ENCODE data around the gene C2orf76.
A peak's percentile ranks its signal among the peaks of the same experiment; 100 is the strongest.

C2orf76 gene

DNA sequence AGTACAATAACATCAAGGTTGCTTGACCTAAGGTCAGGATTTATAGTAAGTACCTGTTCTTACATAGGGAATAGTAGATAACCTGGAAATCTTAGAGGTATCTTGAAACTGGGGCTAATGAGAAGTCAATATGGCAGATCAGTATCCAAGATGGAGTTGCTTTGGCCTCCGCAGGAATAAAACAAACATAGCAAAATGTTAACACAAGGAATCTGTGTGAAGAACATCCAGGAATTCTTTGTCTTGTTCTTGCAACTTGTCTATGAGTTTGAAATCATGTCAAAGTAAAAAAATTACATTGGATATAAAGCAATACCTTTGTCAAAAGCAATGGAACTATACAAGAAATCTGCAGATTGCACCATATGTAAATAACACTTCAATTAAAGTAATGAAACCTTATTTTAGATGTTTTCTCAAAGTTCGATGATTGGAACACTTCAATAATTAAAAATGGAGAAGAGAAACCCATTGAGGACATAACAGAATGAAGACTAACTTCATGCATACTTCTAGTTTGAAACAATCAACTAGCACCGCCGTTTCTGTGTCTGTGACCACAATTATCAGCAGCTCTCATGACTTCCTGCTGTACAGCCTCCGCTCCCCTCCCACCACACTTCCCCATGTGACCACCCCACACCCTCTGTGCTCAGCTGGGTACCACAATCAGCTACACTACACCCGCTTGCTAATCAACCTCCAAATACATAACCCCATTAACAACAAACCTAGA, 27.6 kb downstream of the C2orf76 start:
- peak in 1 of 2 donors; percentile 23 for DNase-seq (ENCODE audit: extremely low read depth in 1 of 2, low read depth in 1 of 2)

DNA sequence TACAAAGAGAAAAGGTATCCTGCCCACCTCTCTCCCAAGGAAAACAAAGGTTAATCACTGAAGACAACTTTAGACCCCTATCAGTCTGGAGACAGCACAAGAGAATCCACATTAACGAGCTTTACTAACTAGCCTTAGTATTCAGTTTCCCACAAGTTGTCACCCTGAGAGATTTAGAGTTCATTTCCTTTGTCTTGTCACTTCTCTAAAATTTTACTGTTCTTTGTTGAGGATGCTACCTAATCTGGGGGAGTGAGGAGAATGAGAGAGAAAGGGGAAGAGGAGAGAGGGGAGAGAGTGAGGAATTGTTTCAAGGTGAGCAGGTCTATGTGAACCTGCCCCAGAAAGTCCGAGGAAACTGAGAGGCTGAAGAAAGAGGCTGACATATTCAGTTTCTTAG, 28.4 kb downstream of the C2orf76 start:
- no peak for DNase-seq (ENCODE audit: extremely low read depth in 1 of 2, low read depth in 1 of 2)

DNA sequence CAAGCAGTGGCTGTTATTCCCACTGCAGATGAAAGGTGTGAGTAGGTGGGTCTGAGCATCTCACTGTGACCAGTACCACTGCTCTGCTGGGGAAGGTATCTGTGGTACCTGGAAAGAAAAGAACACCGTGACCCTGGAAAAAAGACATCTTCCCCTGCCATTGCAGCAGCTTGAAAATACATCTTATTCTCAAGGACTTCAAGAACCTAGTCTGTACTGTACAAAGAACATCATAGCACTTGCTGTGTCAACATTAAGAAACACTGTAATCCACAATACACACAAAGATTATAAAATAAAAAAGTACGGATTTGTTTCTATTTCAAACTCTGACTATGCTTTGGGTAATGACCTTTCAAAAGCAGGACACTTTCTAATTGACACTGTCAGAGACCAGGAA, 28.9 kb downstream of the C2orf76 start:
- DNase-seq (ENCODE audit: extremely low read depth in 1 of 2, low read depth in 1 of 2), result no peak

DNA sequence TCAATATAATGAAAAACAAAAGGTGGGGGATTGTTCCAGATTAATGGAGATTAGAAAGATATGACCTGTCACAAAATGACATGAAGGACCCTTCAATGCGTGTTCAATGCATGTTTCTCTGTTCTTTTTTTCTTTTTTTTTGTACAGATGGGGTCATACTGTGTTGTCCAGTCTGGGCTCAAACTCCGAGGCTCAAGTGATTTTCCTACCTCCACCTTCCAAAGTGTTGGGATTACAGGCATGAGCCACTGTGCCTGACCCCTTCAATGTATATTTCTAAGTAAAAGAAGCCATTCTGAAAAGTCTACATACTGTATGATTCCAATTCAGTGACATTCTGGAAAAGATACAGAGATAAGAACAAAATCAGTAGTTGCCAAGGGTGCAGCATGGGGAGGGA, 32.8 kb downstream of the C2orf76 start:
- DNase-seq (ENCODE audit: extremely low read depth in 1 of 2, low read depth in 1 of 2), result no peak

DNA sequence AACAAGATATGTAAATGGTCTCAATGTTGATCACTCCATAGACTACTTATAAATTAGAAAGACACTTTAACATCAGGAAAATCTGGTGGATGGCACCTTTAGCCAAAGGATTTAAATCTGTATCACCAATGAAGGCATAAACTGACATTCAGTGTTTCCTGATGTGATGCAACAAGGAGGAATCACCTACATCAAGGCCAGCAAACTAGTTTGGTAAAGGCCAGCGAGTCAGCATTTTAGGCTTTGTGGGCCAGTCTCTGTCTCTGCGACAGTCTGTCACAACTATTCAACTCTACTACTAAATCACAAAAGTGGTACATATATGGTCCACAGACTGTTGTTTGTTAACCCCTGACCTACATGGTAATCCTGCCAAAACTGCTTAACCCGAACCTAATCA, 33.3 kb downstream of the C2orf76 start:
- DNase-seq (ENCODE audit: extremely low read depth in 1 of 2, low read depth in 1 of 2), result no peak

DNA sequence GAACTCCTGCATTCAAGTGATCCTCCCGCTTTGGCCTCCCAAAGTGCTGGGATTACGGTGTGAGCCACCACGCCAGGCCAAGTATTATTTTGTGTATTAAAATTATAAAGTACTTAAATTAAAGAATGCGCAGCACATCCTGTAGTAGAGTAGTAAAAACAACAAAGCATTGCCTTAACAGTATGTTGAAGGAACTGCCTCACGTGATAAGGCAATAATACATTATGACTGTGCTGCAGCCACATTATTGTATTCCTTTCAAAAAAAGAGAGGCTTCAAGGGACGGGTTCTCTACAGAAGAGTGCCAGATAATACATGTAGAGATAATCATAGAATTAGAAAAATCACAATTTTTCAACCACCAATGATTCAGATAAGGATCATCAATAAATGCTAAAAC, 33.7 kb downstream of the C2orf76 start:
- no peak for DNase-seq (ENCODE audit: extremely low read depth in 1 of 2, low read depth in 1 of 2)

DNA sequence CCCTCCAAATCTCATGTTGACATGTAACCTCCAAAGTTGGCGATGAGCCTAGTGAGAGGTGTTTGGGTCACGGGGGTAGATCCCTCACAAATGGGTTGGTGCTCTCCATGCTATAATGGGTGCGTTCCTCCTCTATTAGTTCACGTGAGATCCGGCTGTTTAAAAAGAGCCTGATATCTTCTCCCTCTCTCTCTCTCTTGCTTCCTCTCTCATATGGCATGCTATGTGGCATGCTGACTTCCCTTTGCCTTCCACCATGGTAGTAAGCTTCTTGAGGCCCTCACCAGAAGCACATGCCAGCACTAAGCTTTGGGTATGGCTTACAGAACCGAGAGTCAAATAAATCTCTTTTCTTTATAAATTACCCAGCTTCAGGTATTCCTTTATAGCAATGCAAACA, 39.2 kb downstream of the C2orf76 start:
- DNase-seq (ENCODE audit: extremely low read depth in 1 of 2, low read depth in 1 of 2), result no peak

DNA sequence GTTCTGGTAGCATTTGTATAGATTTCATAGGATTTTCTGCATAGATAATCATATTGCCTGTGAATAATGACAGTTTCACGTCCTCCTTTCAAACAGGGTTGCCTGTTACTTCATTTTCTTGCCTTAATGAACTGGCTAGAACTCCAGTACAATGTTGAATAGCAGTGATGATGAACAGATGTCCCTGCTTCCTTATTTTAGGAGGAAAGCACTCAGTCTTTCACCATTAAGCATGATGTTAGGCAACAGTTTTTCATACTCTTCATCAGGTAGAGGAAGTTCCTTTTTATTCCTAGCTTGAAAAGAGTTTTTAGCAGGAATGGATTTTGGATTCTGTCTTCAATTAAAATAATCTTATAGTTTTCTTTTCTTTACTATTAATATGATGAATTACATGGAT, 39.7 kb downstream of the C2orf76 start:
- DNase-seq (ENCODE audit: extremely low read depth in 1 of 2, low read depth in 1 of 2), result no peak

DNA sequence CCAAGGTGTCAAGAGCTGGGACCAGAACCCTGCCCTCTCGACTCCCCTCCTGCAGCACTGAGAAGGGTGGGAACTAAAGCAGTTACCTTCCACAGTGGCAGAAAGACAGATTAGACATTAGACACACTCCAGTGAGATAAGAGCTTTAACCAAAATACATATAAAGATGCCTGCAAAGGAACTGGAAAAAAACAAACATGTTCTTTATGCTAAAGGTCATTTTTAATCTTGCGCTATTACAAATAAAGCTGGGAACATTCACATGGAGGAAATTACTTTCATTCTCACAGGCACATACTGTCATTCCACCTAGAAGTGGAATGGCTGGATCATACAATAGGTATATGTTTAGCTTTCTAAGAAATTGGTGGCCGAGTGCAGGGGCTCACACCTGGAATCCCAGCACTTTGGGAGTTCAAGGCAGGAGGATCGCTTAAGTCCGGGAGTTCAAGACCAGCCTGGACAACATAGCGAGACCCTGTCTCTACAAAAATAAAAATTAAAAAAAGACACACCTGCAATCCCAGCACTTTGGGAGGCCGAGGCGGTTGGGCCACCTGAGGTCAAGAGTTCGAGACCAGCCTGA, 41.9 kb downstream of the C2orf76 start:
- no peak for DNase-seq (ENCODE audit: extremely low read depth in 1 of 2, low read depth in 1 of 2)

DNA sequence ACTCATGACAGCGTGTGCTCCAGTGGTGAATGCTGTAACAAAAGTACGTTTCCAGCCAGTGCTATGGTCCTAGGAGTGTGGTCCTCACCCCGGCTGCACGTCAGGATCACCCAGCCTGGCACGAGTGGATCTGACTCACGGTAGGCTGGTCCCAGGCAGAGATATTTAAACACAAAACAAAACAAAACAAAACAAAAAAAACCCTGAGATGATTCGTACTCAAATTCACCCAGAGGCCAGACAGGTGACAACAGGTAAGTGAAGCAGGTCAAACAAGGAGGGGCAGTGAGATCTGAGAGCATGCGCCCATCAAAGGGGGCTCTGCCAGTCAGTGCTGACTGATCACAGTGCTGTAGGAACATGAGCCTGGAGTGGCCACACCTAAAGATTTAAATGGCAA, 43.2 kb downstream of the C2orf76 start:
- no peak for DNase-seq (ENCODE audit: extremely low read depth in 1 of 2, low read depth in 1 of 2)

DNA sequence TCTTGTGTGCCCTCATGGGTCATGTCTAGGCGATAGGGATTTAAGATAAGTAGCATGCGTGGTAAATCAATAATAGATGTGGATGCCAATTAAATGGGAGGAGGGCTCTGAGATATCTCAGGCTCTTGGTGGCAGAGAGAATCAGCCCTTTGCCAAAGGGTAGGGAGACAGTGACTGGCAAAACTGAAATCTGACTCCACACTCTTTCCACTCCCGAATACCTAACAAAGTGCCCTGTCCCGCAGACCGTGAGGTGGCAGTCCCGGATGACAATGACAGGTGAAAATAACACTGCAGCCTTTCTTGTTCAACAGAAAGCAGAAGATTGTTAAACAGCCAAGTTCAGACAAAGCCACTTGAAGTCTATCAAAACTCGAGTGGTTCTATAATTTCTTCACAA, 47.0 kb downstream of the C2orf76 start:
- no peak for DNase-seq (ENCODE audit: extremely low read depth in 1 of 2, low read depth in 1 of 2)

DNA sequence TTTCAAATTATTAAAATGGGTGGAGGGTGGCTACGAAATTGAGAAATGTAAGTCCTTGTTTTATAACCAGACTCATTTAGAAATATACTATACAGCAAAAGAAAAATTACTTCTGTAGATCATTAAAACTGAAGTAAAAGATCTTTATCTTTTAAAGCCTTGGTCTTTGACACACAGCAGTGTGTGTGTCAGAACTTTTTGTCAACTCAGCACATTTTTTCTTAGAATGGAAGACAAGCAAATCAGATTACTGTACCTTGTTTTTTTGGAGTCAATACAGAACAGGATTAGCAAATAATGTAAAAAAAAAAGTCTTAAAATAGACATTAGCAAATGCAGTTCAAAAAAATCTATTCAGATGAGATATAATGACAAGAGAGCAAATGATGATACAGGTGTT, 49.1 kb downstream of the C2orf76 start:
- no peak for DNase-seq (ENCODE audit: extremely low read depth in 1 of 2, low read depth in 1 of 2)

DNA sequence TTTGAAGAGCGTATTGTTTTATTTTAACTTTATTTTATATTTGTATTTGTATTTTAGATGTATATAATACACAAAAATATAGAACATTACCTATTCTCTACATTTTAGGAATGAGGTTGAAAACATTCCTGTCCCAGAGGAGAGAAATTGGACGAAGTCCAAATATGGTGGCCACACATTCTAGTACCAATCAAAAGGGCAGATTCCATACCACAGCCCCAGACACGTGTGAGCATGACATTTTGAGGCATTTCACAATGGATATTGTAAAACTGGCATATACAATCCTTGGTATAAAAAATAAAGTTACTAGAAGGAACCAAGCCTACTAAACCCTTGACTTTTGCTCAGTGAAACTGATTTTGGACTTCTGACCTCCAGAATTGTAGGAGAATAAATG, 50.6 kb downstream of the C2orf76 start:
- DNase-seq (ENCODE audit: extremely low read depth in 1 of 2, low read depth in 1 of 2), result no peak

DNA sequence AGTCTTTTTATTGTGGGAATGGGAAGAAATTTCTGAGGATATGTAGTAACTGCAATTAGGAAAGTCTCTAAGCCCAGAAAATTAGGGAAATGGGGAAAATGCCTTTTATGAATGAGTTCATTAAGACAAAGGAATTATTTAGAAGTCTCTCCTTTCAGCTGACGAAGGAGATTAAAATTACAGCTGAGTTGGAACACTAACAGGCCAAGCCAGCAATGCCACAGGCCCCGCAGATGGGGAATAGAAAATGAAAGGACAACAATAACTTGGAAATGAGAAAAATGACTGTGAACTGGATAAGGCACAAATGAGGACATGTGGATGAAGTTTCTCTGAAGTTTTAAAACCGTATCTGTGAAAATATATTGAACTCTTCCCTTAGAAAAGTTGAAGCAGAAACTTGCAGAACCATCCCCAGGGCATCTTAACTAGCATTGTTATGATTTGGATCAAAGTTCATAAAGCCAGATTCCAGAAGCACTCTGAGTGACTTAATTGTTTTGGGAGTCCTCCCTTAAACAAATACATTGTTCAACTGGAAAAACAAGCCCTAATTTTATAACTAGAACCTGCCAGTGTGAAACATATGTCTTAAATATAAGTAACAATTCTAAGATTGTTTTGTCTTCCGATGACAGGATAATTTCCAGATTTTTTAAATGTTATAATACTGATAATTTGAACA, 51.3 kb downstream of the C2orf76 start:
- no peak for DNase-seq (ENCODE audit: extremely low read depth in 1 of 2, low read depth in 1 of 2)

DNA sequence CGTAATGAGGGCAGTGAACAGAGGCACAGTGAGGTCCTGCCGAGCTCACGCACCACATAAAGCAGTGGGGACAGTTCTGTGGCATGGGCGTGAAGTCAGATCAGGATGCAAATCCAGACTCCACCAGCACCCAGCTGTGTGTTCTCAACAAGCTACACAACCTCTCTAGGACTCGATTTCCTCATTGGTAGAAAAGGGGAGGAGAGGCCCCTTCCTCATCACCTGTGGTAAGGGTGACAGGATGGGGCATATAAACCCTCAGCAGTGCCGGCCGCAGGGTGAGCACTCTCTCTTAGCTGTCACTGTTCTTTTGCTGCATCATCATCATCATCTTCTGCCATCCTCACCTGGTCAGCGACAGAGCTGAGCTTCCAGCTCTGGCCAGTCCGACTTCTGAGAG, 54.8 kb downstream of the C2orf76 start:
- DNase-seq (ENCODE audit: extremely low read depth in 1 of 2, low read depth in 1 of 2), result no peak

DNA sequence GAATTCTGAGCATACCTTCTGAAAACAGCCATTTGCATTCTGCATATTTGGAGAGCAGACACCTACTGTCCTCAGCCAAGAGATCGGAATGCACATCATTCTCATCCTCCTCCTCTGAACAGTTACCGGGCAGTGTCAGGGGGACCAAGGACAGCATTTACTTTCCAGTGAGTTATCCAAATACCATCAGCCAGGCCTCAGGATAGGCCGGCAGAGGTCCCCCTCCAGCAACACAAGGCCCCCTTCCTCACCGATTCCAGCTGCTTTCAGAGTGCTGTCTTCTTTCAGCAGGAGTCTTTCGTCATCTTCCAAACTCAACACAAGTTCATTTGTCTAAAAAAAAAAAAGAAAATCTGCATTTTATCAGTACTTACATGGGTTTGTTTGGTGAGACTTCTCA, 55.3 kb downstream of the C2orf76 start:
- DNase-seq (ENCODE audit: extremely low read depth in 1 of 2, low read depth in 1 of 2), result no peak

DNA sequence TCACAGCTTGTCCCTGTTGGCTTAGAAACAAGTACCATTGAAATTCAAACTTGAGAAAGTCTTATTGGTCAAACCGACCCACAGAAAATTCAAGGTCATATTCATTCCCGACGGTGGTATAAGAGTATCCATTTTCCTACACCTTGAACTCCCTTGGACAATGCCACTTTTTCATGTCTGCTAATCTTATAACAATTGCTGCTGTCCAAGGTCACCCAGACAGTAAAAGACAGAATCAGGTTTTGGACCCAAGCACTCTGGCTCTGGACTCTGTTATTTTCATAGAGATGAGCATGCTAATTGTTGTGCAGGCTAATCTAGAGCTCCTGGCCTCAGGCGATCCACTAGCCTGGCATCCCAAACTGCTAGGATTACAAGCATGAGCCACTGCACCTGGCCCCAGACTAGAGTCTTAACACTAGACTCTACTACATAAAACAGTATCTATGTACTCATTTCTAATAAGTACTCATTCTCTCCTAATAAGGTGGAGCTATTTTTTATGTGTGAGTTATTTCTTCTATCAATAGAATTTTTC, 57.8 kb downstream of the C2orf76 start:
- DNase-seq (ENCODE audit: extremely low read depth in 1 of 2, low read depth in 1 of 2), result no peak

DNA sequence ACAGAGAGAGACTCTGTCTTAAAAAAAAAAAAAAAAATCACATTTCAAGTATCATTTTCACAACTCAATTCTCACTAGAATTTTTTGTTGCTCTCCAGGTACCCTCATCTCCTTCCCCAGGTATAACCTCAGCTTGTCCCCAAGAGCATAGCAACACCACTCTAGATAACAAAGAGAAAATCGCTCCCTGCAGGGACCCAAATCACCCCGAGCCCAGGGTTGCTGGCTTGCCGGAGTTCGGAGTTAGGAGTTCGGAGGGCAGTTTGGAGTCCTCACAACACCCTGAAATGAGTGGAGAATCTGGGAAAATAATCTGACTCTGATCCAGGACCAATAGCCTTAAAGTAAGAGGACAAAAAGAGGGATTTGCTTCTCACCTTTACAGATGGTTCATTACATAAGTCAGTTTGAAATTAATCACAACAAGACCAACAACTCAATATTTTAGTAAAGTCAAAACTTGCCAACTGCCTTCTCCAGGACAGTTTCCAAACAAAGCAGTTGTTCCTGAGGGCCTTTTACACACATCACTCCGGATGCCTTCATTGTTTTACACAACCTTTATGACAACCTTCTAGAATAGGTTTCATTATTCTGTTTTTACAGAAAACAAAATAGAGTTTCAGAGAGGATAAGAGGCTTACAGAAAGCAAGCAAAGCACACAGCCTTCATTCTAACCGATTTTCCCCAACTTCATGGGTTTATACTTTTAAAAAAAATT, 59.1 kb downstream of the C2orf76 start:
- DNase-seq (ENCODE audit: extremely low read depth in 1 of 2, low read depth in 1 of 2), result no peak

DNA sequence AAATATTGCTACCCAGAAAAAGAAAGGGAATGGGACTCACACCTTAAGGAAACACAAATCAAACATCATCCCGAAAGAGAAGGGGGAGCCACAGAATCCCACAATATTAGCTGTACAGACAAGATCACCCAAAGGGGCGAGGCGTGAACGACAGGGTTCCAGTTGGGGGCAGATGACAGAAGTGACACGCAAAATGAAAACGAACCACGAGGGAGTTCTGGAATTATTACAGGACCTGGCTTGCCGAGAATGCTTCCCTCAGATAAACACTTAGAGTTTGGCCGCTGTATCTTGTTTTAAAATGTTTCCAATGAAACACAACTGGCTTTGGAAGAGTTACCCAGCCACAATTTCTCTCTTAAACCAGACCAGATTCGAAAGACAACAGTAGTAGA, 60.4 kb downstream of the C2orf76 start:
- no peak for DNase-seq (ENCODE audit: extremely low read depth in 1 of 2, low read depth in 1 of 2)

DNA sequence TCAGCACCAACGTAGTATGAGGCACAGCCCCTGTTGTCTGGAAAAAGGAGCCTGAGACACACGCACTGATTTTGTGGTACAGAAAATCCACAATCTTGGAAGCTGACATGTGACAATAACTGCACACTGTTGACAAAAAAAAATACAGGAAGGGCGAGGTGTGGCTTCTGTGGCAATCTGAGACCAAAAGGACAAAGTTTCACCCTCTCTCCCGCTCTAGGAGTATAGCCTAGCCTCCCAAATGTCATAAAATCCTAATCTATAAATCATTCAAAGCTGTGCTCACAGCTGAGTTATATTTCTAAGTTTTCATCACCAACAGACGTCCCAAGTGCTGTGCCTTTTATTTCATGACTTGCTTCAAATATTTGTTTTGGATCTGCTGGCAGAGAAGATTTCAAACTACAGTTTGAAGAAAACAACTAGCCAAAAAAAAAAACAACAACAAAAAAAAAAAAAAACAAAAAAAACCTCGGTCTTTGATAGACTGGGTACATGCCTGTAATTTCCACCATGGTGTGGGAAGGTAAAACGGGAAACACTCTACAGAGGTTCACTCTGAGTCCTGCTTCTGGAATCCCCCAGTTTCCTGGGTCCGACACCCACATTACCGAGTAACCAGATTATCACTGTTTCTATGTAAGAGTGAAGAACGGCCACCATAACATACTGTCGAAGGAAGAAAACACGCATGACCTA, 61.0 kb downstream of the C2orf76 start:
- DNase-seq (ENCODE audit: extremely low read depth in 1 of 2, low read depth in 1 of 2), result no peak

DNA sequence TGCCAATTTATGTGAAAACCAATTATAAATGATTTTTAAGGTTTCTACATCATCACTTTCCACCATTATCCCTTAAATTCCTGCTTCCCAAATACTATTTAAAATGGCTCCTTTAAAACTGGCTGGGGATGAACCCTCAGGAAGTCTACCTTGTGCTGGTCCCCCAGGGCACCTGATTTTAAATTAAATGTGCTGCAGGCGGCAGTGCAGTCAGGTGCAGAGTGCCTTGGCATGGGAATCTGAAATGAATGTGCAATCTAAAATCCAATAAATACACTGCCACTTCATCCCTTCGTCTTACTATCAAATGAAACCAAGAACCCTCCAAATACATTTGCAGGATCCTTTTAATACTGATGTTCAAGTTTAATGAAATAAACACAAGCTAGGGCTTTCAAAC, 61.8 kb downstream of the C2orf76 start:
- no peak for DNase-seq (ENCODE audit: extremely low read depth in 1 of 2, low read depth in 1 of 2)

All from stimulated activated CD8-positive, alpha-beta memory T cell treated with anti-CD3 and anti-CD28 coated beads, Interleukin-7, amount 100 ng/mL, for 48 hours (primary cell).